Peyer's patch (tissue), 4 donors: Measurements from ENCODE around the gene MBTD1.

Source experiments
- POLR2A ChIP-seq, 2 donors: fragments of 450-650 bp; IDR thresholded peaks; one replicate each; pipeline ENCODE4 v1.5.1; 2017; ENCODE audit warnings: antibody characterized with exemption in 2 of 2, mild to moderate bottlenecking in 2 of 2, moderate library complexity in 2 of 2
- TF ChIP-seq, protein P1 (sequence below), 6 experiments: fragments of 450-650 bp in 4 of 6; fragments of 200-600 bp in 2 of 6; sonication (generic) in 1 of 6; IDR thresholded peaks; one replicate each; pipeline ENCODE4 v1.5.1; 2017 to 2019; ENCODE audit warnings: antibody characterized with exemption in 6 of 6, mild to moderate bottlenecking in 3 of 6, moderate library complexity in 1 of 6

DNA sequence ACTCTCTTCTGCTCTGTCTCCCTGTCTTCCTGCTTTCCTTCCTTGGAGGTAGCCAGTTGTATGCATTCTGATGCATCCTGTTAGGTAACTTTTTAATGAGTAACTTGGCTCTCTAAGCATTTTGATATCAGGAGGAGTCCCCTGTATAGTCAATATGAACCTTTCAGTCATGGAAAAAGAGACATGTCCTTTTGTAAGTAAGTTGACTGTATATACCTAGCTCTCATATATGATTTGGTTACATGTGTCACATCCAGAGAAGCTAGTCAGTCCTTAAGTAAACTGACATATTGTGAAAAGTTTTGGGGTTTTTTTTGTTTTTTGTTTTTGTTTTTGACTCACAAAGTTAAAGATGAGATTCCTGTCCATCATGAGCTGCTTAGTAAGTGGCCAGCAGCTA lies 19.3 kb upstream of the MBTD1 start:
- TF ChIP-seq, protein P1, sequence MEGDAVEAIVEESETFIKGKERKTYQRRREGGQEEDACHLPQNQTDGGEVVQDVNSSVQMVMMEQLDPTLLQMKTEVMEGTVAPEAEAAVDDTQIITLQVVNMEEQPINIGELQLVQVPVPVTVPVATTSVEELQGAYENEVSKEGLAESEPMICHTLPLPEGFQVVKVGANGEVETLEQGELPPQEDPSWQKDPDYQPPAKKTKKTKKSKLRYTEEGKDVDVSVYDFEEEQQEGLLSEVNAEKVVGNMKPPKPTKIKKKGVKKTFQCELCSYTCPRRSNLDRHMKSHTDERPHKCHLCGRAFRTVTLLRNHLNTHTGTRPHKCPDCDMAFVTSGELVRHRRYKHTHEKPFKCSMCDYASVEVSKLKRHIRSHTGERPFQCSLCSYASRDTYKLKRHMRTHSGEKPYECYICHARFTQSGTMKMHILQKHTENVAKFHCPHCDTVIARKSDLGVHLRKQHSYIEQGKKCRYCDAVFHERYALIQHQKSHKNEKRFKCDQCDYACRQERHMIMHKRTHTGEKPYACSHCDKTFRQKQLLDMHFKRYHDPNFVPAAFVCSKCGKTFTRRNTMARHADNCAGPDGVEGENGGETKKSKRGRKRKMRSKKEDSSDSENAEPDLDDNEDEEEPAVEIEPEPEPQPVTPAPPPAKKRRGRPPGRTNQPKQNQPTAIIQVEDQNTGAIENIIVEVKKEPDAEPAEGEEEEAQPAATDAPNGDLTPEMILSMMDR (IDR thresholded peaks at IDR 0.05): no peak
- no peak for TF ChIP-seq POLR2A (IDR thresholded peaks at IDR 0.05)
